ENCODE results near the gene SSB.
A peak's percentile ranks its signal among the peaks of the same experiment; 100 is the strongest.

SSB gene

DNA sequence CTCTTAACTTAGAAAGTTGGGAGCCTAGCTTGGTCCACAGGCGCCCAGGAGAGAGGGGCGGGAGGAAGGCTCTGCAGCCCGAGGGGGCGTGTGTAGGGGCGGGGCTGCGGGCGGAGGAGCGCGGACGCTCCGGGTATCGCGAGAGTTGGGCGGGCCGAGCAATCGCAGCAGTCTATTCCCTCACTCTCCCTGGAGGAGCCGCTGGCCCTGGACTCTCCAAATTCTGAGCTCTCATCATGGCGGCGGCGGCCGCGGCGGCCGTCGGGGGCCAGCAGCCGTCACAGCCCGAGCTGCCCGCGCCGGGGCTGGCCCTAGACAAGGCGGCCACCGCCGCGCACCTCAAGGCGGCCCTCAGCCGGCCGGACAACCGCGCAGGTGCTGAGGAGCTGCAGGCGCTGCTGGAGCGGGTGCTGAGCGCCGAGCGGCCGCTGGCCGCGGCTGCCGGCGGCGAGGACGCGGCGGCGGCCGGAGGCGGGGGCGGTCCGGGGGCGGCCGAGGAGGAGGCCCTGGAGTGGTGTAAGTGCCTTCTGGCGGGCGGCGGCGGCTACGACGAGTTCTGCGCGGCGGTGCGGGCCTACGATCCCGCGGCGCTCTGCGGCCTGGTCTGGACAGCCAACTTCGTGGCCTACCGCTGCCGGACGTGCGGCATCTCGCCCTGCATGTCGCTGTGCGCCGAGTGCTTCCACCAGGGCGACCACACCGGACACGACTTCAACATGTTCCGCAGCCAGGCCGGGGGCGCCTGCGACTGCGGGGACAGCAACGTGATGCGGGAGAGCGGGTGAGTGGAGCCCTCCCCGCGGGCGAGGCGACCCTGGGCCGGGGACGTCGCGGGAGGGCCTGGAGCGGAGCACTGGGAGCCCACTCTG lies 28.8 kb downstream of the SSB start, which contains the start of gene UBR3:
UBR3 (plus strand) TSS at position 183 of the 869 bp plus-strand sequence; CDS start at position 237, 54 bp downstream.
- peak; percentile 55; the same call in 1 of the 2 replicates for TF ChIP-seq ZBTB7A (IDR thresholded peaks at IDR 0.05; ENCODE audit: low read depth)
- TF ChIP-seq CREB1 (IDR thresholded peaks at IDR 0.05; ENCODE audit: low read depth), result no peak
- TF ChIP-seq, protein P1, sequence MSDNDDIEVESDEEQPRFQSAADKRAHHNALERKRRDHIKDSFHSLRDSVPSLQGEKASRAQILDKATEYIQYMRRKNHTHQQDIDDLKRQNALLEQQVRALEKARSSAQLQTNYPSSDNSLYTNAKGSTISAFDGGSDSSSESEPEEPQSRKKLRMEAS (IDR thresholded peaks at IDR 0.05), result no peak
- peak; percentile 90 for TF ChIP-seq TAF1 (IDR thresholded peaks at IDR 0.05; ENCODE audit: low read depth)
- TF ChIP-seq EGR1 (IDR thresholded peaks at IDR 0.05), result peak; percentile 51
- peak; percentile 85 for TF ChIP-seq YY1 (IDR thresholded peaks at IDR 0.05; ENCODE audit: low read depth)

DNA sequence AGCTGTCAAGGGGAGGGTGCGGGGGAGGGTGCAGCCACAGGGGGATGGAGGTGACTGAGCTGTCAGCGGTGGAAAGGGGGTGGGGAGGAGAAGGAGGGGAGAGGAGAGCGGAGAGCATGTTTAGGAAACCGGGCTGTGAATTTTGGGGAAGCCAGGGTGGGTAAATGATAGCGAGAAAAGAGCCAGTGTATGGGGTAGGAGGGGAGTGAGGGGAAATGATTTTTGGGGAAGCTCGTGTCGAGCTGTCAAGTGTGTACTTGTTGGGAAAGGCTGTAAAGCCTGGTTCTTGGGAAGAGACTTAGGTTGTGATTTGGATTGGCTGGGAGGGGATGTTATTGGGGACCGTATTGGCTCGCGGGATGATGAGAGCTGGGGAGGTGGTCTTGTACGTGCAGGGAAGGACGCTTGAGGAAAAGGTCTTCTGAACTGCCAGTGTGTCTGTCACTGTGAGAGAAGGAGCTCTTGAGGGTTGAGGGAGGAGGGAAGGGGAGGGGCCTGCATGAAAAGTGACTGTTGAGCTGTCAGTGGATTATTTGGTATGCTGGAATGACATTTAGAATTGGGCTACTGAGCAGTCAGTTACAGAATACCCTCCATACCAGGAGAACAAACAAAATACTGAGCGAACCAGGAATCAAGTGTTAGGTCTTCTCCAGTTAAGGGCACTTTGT lies 29.6 kb downstream of the SSB start:
- TF ChIP-seq, protein P1 (IDR thresholded peaks at IDR 0.05), result peak; percentile 38; the same call in 1 of the 2 replicates
- TF ChIP-seq EP300 (IDR thresholded peaks at IDR 0.05; ENCODE audit: borderline replicate concordance), result no peak

DNA sequence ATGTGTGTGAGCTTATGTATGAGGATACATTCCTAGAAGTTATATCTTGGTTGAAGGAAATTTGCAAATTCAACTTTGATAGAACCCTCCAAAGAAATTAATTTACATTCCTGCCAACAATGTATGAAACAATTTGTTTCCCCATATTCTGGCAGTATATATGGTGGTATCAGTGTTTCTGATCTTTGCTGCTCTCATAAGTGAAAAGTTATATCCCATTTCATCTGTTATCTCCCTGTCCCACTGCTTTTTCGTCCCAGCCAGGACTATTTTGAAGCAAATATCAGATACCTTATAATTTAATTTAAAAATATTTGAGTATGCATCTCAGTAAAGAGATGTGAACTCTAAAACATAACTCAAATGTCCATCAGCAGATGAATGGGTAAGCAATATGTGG lies 35.7 kb downstream of the SSB start:
- TF ChIP-seq NFIC (IDR thresholded peaks at IDR 0.05) (no peak), TEAD4 (IDR thresholded peaks at IDR 0.05) (no peak), ZBTB7A (IDR thresholded peaks at IDR 0.05; ENCODE audit: low read depth) (no peak), TAF1 (IDR thresholded peaks at IDR 0.05; ENCODE audit: low read depth) (no peak), RAD21 (IDR thresholded peaks at IDR 0.05; ENCODE audit: low read depth) (no peak), FOXM1 (IDR thresholded peaks at IDR 0.05; ENCODE audit: borderline replicate concordance, low read depth) (no peak), TCF12 (IDR thresholded peaks at IDR 0.05; ENCODE audit: low read depth) (no peak), EGR1 (IDR thresholded peaks at IDR 0.05) (no peak), EP300 (IDR thresholded peaks at IDR 0.05; ENCODE audit: borderline replicate concordance) (no peak), CREB1 (IDR thresholded peaks at IDR 0.05; ENCODE audit: low read depth) (no peak), YY1 (IDR thresholded peaks at IDR 0.05; ENCODE audit: low read depth) (no peak), CEBPB (IDR thresholded peaks at IDR 0.05) (no peak)
- TF ChIP-seq, protein P2, sequence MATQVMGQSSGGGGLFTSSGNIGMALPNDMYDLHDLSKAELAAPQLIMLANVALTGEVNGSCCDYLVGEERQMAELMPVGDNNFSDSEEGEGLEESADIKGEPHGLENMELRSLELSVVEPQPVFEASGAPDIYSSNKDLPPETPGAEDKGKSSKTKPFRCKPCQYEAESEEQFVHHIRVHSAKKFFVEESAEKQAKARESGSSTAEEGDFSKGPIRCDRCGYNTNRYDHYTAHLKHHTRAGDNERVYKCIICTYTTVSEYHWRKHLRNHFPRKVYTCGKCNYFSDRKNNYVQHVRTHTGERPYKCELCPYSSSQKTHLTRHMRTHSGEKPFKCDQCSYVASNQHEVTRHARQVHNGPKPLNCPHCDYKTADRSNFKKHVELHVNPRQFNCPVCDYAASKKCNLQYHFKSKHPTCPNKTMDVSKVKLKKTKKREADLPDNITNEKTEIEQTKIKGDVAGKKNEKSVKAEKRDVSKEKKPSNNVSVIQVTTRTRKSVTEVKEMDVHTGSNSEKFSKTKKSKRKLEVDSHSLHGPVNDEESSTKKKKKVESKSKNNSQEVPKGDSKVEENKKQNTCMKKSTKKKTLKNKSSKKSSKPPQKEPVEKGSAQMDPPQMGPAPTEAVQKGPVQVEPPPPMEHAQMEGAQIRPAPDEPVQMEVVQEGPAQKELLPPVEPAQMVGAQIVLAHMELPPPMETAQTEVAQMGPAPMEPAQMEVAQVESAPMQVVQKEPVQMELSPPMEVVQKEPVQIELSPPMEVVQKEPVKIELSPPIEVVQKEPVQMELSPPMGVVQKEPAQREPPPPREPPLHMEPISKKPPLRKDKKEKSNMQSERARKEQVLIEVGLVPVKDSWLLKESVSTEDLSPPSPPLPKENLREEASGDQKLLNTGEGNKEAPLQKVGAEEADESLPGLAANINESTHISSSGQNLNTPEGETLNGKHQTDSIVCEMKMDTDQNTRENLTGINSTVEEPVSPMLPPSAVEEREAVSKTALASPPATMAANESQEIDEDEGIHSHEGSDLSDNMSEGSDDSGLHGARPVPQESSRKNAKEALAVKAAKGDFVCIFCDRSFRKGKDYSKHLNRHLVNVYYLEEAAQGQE (IDR thresholded peaks at IDR 0.05; ENCODE audit: low read depth), result no peak
- TF ChIP-seq, protein P1 (IDR thresholded peaks at IDR 0.05), result no peak
- TF ChIP-seq, protein P3, sequence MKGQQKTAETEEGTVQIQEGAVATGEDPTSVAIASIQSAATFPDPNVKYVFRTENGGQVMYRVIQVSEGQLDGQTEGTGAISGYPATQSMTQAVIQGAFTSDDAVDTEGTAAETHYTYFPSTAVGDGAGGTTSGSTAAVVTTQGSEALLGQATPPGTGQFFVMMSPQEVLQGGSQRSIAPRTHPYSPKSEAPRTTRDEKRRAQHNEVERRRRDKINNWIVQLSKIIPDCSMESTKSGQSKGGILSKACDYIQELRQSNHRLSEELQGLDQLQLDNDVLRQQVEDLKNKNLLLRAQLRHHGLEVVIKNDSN (IDR thresholded peaks at IDR 0.05), result no peak

DNA sequence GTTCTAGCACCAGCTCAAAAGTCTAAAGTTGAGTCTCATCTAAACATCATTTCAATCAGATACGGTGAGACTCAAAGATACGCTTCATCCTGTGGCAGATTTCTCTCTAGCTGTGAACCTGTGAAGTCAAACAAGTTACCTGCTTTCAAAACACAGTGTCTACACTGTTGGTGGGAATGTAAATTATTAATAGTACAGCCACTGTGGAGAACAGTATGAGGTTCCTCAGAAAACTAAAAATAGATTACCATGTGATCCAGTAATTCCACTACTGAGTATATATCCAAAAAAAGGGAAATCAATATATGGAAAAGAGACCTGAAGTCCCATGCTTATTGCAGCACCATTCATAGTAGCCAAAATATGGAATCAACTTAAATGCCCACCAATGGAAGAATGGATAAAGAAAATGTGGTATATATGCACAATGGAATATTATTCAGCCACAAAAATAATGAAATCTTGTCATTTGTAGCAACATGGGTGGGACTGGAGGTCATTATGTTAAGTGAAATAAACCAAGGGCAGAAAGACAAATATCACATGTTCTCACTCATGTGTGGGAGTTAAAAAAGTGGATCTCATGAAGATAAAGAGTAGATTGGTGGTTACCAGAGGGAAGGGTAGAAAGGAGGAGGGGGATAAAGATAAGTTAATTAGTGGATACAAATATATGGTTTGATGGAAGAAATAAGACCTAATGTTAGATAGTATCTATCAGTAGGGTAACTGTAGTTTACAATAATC lies 40.2 kb downstream of the SSB start:
- TF ChIP-seq, protein P3 (IDR thresholded peaks at IDR 0.05), result no peak
- TF ChIP-seq TCF12 (IDR thresholded peaks at IDR 0.05; ENCODE audit: low read depth), result no peak
- no peak for TF ChIP-seq TAF1 (IDR thresholded peaks at IDR 0.05; ENCODE audit: low read depth)

DNA sequence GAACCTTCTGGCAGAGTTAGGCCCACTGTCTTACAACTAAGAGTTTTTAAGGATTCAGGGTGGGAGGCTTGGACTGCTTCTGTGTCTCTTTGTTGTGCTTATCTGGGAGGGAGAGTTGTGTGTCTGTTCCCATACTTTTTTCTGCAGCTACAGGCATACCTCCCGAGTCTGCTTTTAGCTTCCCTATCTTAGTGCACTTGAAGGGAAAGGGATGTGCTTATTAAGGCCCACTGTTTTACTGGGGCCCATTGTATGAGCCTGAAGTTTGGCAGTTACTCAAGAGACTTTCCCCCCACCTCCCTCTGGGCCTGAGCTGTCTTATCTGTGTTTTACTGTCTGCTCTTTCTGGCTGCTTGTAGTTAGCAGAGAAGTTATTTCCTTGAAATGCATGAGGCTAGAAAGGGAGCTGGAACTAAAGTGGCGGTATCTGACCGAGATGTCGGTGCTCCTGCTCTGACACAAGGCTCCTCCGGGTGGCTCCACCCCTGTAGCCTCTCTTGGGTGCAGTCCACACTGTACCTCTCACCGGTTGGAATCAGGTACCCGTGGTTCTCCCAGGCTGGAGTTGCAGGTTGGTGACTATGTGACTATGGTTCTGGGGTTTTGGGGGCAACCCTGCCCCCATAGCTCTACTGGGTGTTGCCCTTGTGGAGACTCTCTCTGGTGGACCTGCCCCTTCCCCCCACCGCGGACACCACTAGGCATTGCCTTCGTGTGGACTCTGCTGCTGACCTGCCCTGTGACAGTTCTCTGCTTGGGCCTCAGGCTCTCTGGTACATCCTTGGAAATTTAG lies 41.5 kb downstream of the SSB start:
- TF ChIP-seq TAF1 (IDR thresholded peaks at IDR 0.05; ENCODE audit: low read depth), result no peak
- no peak for TF ChIP-seq CEBPB (IDR thresholded peaks at IDR 0.05)
- TF ChIP-seq NFIC (IDR thresholded peaks at IDR 0.05), result no peak
- TF ChIP-seq ZBTB7A (IDR thresholded peaks at IDR 0.05; ENCODE audit: low read depth), result no peak
- no peak for TF ChIP-seq FOXM1 (IDR thresholded peaks at IDR 0.05; ENCODE audit: borderline replicate concordance, low read depth)
- TF ChIP-seq EGR1 (IDR thresholded peaks at IDR 0.05), result no peak
- no peak for TF ChIP-seq YY1 (IDR thresholded peaks at IDR 0.05; ENCODE audit: low read depth)
- TF ChIP-seq, protein P2 (IDR thresholded peaks at IDR 0.05; ENCODE audit: low read depth), result no peak
- TF ChIP-seq TEAD4 (IDR thresholded peaks at IDR 0.05), result no peak
- TF ChIP-seq EP300 (IDR thresholded peaks at IDR 0.05; ENCODE audit: borderline replicate concordance), result no peak
- TF ChIP-seq TCF12 (IDR thresholded peaks at IDR 0.05; ENCODE audit: low read depth), result no peak
